MM.1S (cell line): ENCODE measurements around the gene THEM4.

ENCODE experiments used
- DNase-seq: peaks from one replicate; pipeline ENCODE4 v3.0.0-alpha.2; 2015
- H2AFZ ChIP-seq: fragments of 300-600 bp; sonication (generic); 2 replicates; pipeline ENCODE4 v1.6.0; 2016; ENCODE audit warnings: antibody characterized with exemption, low read length
- H3F3A ChIP-seq: fragments of 300-600 bp; sonication (generic); 2 replicates; pipeline ENCODE4 v1.6.1; 2016; ENCODE audit warnings: mild to moderate bottlenecking, antibody characterized with exemption, low read length, moderate library complexity, mixed read lengths; ENCODE audit not compliant: insufficient read depth
- H3K27ac ChIP-seq: fragments of 300-600 bp; sonication (generic); 2 replicates; pipeline ENCODE4 v1.5.1; 2016; ENCODE audit warnings: mild to moderate bottlenecking, low read length
- H3K27me3 ChIP-seq: fragments of 300-600 bp; sonication (generic); replicated peaks from 2 replicates; pipeline ENCODE4 v1.6.0; 2016; ENCODE audit warnings: low read length; ENCODE audit not compliant: insufficient read depth
- H3K36me3 ChIP-seq: fragments of 300-600 bp; sonication (generic); replicated peaks from 2 replicates; pipeline ENCODE4 v1.6.1; 2016; ENCODE audit warnings: mild to moderate bottlenecking, low read length, mixed read lengths; ENCODE audit not compliant: insufficient read depth
- H3K4me1 ChIP-seq: fragments of 300-600 bp; sonication (generic); 2 replicates; pipeline ENCODE4 v1.6.1; 2016; ENCODE audit warnings: low read length, mixed read lengths
- H3K4me2 ChIP-seq: fragments of 300-600 bp; sonication (generic); 2 replicates; pipeline ENCODE4 v1.6.0; 2016; ENCODE audit warnings: low read depth, low read length
- H3K4me3 ChIP-seq: fragments of 300-600 bp; sonication (generic); 2 replicates; pipeline ENCODE4 v1.5.1; 2016; ENCODE audit warnings: low read length, mixed read lengths
- H3K79me2 ChIP-seq: fragments of 300-600 bp; sonication (generic); 2 replicates; pipeline ENCODE4 v1.6.1; 2016; ENCODE audit warnings: mixed run types, low read length, mixed read lengths
- H3K9ac ChIP-seq: fragments of 300-600 bp; sonication (generic); 2 replicates; pipeline ENCODE4 v1.6.1; 2016; ENCODE audit warnings: low read length, mixed read lengths
- H3K9me2 ChIP-seq: fragments of 300-600 bp; sonication (generic); replicated peaks from 2 replicates; pipeline ENCODE4 v1.6.1; 2016; ENCODE audit warnings: mild to moderate bottlenecking, low read length, mixed read lengths; ENCODE audit not compliant: insufficient read depth
- H3K9me3 ChIP-seq: fragments of 300-600 bp; sonication (generic); replicated peaks from 2 replicates; pipeline ENCODE4 v1.6.1; 2016; ENCODE audit warnings: mild to moderate bottlenecking, low read length, mixed read lengths; ENCODE audit not compliant: insufficient read depth
- H4K20me1 ChIP-seq: fragments of 300-600 bp; sonication (generic); 2 replicates; pipeline ENCODE4 v1.6.1; 2016; ENCODE audit warnings: mild to moderate bottlenecking, low read length, moderate library complexity, mixed read lengths; ENCODE audit not compliant: insufficient read depth
- EZH2 ChIP-seq: fragments of 300-600 bp; sonication (generic); optimal IDR thresholded peaks from 2 replicates; pipeline ENCODE3; 2017; ENCODE audit warnings: low read depth, mild to moderate bottlenecking, antibody characterized with exemption, low read length, mixed read lengths
- EZH2phosphoT487 ChIP-seq: fragments of 300-600 bp; sonication (generic); IDR thresholded peaks from 2 replicates; pipeline ENCODE4 v1.6.1; 2018; ENCODE audit warnings: antibody characterized with exemption, low read length
- TF ChIP-seq, protein P1 (sequence below): fragments of 300-600 bp; sonication (generic); IDR thresholded peaks from 2 replicates; pipeline ENCODE4 v1.5.1; 2016; ENCODE audit warnings: antibody characterized with exemption, low read length, mixed read lengths

THEM4 gene

GRCh38 chr1:151909167-151910149, at the start of gene THEM4:
TSS of gene THEM4 (minus strand) at chr1:151909511. CDS start at chr1:151909458, 53 bp downstream.
- Histone ChIP-seq H3F3A (peaks cover 21% of the 10 kb centered on the region), H3K9ac (peak within 1 kb of the TSS; percentile 80), H3K79me2 (peaks cover 26% of the 10 kb centered on the region), H2AFZ (peak within 1 kb of the TSS; percentile 92), H3K9me2 (no peaks in the 10 kb centered on the region), H4K20me1 (no peaks in the 10 kb centered on the region), H3K4me1 (peaks cover 12% of the 10 kb centered on the region; the same call in 1 of the 2 replicates), H3K27ac (peak within 1 kb of the TSS; percentile 76; the same call in 1 of the 2 replicates), H3K4me2 (peak within 1 kb of the TSS; percentile 65), H3K9me3 (no peaks in the 10 kb centered on the region), H3K36me3 (no peaks in the 10 kb centered on the region), H3K27me3 (no peaks in the 10 kb centered on the region), H3K4me3 (peak within 1 kb of the TSS; percentile 80)
- no peak for TF ChIP-seq EZH2phosphoT487
- TF ChIP-seq, protein P1, sequence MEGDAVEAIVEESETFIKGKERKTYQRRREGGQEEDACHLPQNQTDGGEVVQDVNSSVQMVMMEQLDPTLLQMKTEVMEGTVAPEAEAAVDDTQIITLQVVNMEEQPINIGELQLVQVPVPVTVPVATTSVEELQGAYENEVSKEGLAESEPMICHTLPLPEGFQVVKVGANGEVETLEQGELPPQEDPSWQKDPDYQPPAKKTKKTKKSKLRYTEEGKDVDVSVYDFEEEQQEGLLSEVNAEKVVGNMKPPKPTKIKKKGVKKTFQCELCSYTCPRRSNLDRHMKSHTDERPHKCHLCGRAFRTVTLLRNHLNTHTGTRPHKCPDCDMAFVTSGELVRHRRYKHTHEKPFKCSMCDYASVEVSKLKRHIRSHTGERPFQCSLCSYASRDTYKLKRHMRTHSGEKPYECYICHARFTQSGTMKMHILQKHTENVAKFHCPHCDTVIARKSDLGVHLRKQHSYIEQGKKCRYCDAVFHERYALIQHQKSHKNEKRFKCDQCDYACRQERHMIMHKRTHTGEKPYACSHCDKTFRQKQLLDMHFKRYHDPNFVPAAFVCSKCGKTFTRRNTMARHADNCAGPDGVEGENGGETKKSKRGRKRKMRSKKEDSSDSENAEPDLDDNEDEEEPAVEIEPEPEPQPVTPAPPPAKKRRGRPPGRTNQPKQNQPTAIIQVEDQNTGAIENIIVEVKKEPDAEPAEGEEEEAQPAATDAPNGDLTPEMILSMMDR = peak; percentile 66
- DNase-seq = peak; percentile 100

DNA sequence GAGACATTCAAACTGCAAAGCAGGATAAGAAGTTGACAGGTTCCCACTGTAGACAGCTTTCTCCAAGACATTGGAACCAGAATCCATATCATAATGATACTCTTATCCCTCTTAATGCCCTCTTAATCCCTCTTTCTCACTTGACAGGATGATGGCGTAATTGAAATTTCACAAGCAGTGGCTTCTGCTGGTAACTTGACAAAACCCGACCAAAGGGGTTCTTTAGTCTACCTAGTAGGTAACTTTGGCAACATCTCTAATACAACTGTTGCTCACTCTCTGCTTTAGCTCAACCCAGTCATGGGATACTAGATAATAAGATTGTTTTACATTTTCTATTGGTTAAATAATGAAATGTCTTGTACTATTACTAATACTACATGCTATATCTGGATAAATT, 49.6 kb upstream of the THEM4 start:
- DNase-seq = no peak
- Histone ChIP-seq H3K36me3 (no peaks in the 10 kb centered on the region), H4K20me1 (no peaks in the 10 kb centered on the region), H3K27ac (no peak overlapping the region), H3K27me3 (no peaks in the 10 kb centered on the region), H2AFZ (no peak overlapping the region), H3K9me2 (no peaks in the 10 kb centered on the region), H3K4me2 (no peak overlapping the region), H3F3A (no peaks in the 10 kb centered on the region), H3K79me2 (no peaks in the 10 kb centered on the region), H3K9ac (no peak overlapping the region), H3K9me3 (no peaks in the 10 kb centered on the region), H3K4me1 (no peaks in the 10 kb centered on the region), H3K4me3 (no peak overlapping the region)
- TF ChIP-seq, protein P1 = no peak
- TF ChIP-seq EZH2 (no peak), EZH2phosphoT487 (no peak)

DNA sequence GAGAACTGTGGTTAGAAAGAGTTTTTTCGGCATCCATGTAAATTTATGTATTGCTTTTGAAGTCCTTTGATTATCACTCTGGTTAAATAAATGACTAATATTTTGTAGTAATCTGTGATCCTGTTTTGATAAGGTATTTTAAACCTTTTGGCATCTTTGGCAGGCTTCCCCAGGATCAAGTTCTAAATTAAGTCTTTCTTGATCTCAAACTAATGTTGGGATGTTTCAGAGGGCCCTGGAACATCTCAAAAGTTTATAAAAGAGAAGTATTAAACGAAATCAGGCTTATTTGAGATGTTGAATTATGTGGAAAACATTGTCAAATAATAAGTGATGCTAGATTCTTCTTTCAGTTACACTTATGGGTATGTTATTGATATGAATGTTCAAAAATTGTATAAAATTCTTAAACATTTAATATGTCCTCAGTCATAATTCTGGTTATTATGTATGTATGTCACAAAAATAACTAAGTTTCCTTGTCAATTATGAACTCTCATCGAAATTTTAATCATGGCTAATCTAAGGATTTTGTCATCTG, 47.7 kb upstream of the THEM4 start:
- no peaks in the 10 kb centered on the region for H3K9me2 ChIP-seq
- H2AFZ ChIP-seq = no peak overlapping the region
- no peaks in the 10 kb centered on the region for H3F3A ChIP-seq
- H3K4me2 ChIP-seq = no peak overlapping the region
- H3K79me2 ChIP-seq = no peaks in the 10 kb centered on the region
- H3K4me1 ChIP-seq = no peaks in the 10 kb centered on the region
- no peak overlapping the region for H3K9ac ChIP-seq
- no peak overlapping the region for H3K4me3 ChIP-seq
- no peaks in the 10 kb centered on the region for H4K20me1 ChIP-seq
- no peak overlapping the region for H3K27ac ChIP-seq
- TF ChIP-seq EZH2 = no peak
- TF ChIP-seq, protein P1 = no peak
- no peak for TF ChIP-seq EZH2phosphoT487
- H3K27me3 ChIP-seq = no peaks in the 10 kb centered on the region
- DNase-seq = no peak
- no peaks in the 10 kb centered on the region for H3K9me3 ChIP-seq
- no peaks in the 10 kb centered on the region for H3K36me3 ChIP-seq
